ENCODE measurements around the gene TBPL2. TPM values are rescaled to one million over a fixed set of nuclear protein-coding genes. Genes with fewer than 3 reads are reported as not detected.

Gene TBPL2
- total RNA-seq, 1 donor, result not detected

GRCh38 chr14:55451398-55451797 lies 11.0 kb upstream of the TBPL2 start:
- no peak for TF ChIP-seq CTCF (IDR thresholded peaks at IDR 0.05; ENCODE audit: insufficient read depth, low read length)
- peak; percentile 76 for DNase-seq (ENCODE audit: low read depth)
- H3K4me3 ChIP-seq (ENCODE audit: low read depth, low read length), result no peak overlapping the region

- no peak for TF ChIP-seq CTCF (IDR thresholded peaks at IDR 0.05; ENCODE audit: insufficient read depth, low read length)
- H3K4me3 ChIP-seq (ENCODE audit: low read depth, low read length), result no peak overlapping the region
- no peak for DNase-seq (ENCODE audit: low read depth)
These were observed 10.6 kb upstream of the TBPL2 start for GRCh38 chr14:55450987-55451386.

GRCh38 chr14:55450539-55450938 lies 10.1 kb upstream of the TBPL2 start:
- TF ChIP-seq CTCF (IDR thresholded peaks at IDR 0.05; ENCODE audit: insufficient read depth, low read length), result no peak
- DNase-seq (ENCODE audit: low read depth), result no peak
- H3K4me3 ChIP-seq (ENCODE audit: low read depth, low read length), result no peak overlapping the region

GRCh38 chr14:55450124-55450523 lies 9.7 kb upstream of the TBPL2 start:
- no peak overlapping the region for H3K4me3 ChIP-seq (ENCODE audit: low read depth, low read length)
- DNase-seq (ENCODE audit: low read depth), result no peak
- no peak for TF ChIP-seq CTCF (IDR thresholded peaks at IDR 0.05; ENCODE audit: insufficient read depth, low read length)

- DNase-seq (ENCODE audit: low read depth), result peak; percentile 53
- TF ChIP-seq CTCF (IDR thresholded peaks at IDR 0.05; ENCODE audit: insufficient read depth, low read length), result no peak
- H3K4me3 ChIP-seq (ENCODE audit: low read depth, low read length), result no peak overlapping the region
These were observed 8.7 kb upstream of the TBPL2 start for GRCh38 chr14:55449116-55449515.

GRCh38 chr14:55448141-55448614 lies 7.8 kb upstream of the TBPL2 start:
- peak; percentile 95 for DNase-seq (ENCODE audit: low read depth)
- no peak overlapping the region for H3K4me3 ChIP-seq (ENCODE audit: low read depth, low read length)
- no peak for TF ChIP-seq CTCF (IDR thresholded peaks at IDR 0.05; ENCODE audit: insufficient read depth, low read length)

- peak; percentile 86 for DNase-seq (ENCODE audit: low read depth)
- H3K4me3 ChIP-seq (ENCODE audit: low read depth, low read length), result peak overlapping the region; percentile 18
- no peak for TF ChIP-seq CTCF (IDR thresholded peaks at IDR 0.05; ENCODE audit: insufficient read depth, low read length)
These were observed 6.4 kb upstream of the TBPL2 start for GRCh38 chr14:55446833-55447232.

Data from fibroblast of the aortic adventitia (primary cell).